ENCODE data around the gene KCTD7.
"Not testable (repeated sequence)": the region's sequence is repeated elsewhere in the genome, so short reads cannot be mapped to it uniquely, and the experiment has no call there.

Gene KCTD7

GRCh38 chr7:66628361-66629221 is at the start of gene KCTD7:
KCTD7 (plus strand) TSS chr7:66628881; CDS start chr7:66629065, 184 bp downstream.
- DNase-seq = peak; percentile 94

- DNase-seq = not testable (repeated sequence)
Observed at GRCh38 chr7:66580380-66580779, 48.3 kb upstream of the KCTD7 start.

- DNase-seq = not testable (repeated sequence)
Observed at GRCh38 chr7:66582816-66583489, 45.7 kb upstream of the KCTD7 start.

GRCh38 chr7:66583490-66584110 is 45.1 kb upstream of the KCTD7 start:
- DNase-seq = no peak

GRCh38 chr7:66586181-66586580 is 42.5 kb upstream of the KCTD7 start:
- DNase-seq = no peak

- not testable (repeated sequence) for DNase-seq
Observed at GRCh38 chr7:66588226-66588625, 40.5 kb upstream of the KCTD7 start.

- not testable (repeated sequence) for DNase-seq
Observed at GRCh38 chr7:66588856-66589570, 39.7 kb upstream of the KCTD7 start.

GRCh38 chr7:66590302-66591057 is 38.2 kb upstream of the KCTD7 start:
- DNase-seq = not testable (repeated sequence)

GRCh38 chr7:66591058-66591798 is 37.5 kb upstream of the KCTD7 start:
- not testable (repeated sequence) for DNase-seq

GRCh38 chr7:66591799-66592596 is 36.7 kb upstream of the KCTD7 start:
- DNase-seq = peak; percentile 91

GRCh38 chr7:66592597-66593146 is 36.0 kb upstream of the KCTD7 start:
- not testable (repeated sequence) for DNase-seq

- not testable (repeated sequence) for DNase-seq
Observed at GRCh38 chr7:66594082-66594481, 34.6 kb upstream of the KCTD7 start.

GRCh38 chr7:66597461-66597860 is 31.2 kb upstream of the KCTD7 start:
- no peak for DNase-seq

- DNase-seq = no peak
Observed at GRCh38 chr7:66602159-66602558, 26.5 kb upstream of the KCTD7 start.

- DNase-seq = no peak
Observed at GRCh38 chr7:66604198-66604597, 24.5 kb upstream of the KCTD7 start.

GRCh38 chr7:66606540-66607291 is 22.0 kb upstream of the KCTD7 start:
- DNase-seq = not testable (repeated sequence)

- no peak for DNase-seq
Observed at GRCh38 chr7:66609176-66609575, 19.5 kb upstream of the KCTD7 start.

- DNase-seq = not testable (repeated sequence)
Observed at GRCh38 chr7:66614596-66614995, 14.1 kb upstream of the KCTD7 start.

- DNase-seq = no peak
Observed at GRCh38 chr7:66615699-66616098, 13.0 kb upstream of the KCTD7 start.
